Endothelial cell of umbilical vein (primary cell): ENCODE measurements around the gene ARF1. TPM values are rescaled to one million over a fixed set of nuclear protein-coding genes. Genes with fewer than 3 reads are reported as not detected.

Experiments used
- BruUV-seq: library from RNA; stranded (reverse); fragments of 400-500 nt; replicated peaks from 2 replicates; lab custom pipeline; 2021; lab: Mats Ljungman, UMichigan
- CTCF ChIA-PET: fragments of 300-600, 350-600 bp; sonication (Branson Sonifier 250); formaldehyde crosslinking; loops from one replicate; lab custom pipeline; 2021; ENCODE audit warnings: antibody characterized with exemption, inconsistent platforms; lab: Charles Lee
- POLR2A ChIA-PET: fragments of 300-600, 350-600 bp; sonication (Branson Sonifier 250); formaldehyde crosslinking; loops from one replicate; lab custom pipeline; 2021; ENCODE audit warnings: antibody characterized with exemption, inconsistent platforms; lab: Charles Lee
- DNase-seq: peaks from one replicate; pipeline ENCODE4 v3.0.0-alpha.2; 2011; ENCODE audit warnings: low read depth, low spot score
- FAIRE-seq: peaks from 2 replicates; lab custom pipeline; 2011; peaks lifted over from hg19 to GRCh38; lab: Jason Lieb, UNC
- H2AFZ ChIP-seq: 2 replicates; pipeline ENCODE4 v1.6.0; 2012; ENCODE audit warnings: low read depth, low read length, control low read depth, inconsistent platforms
- H3K27ac ChIP-seq: 2 replicates; pipeline ENCODE4 v1.5.1; 2011; ENCODE audit warnings: low read depth, mild to moderate bottlenecking, control low read depth, low read length, moderate library complexity; ENCODE audit not compliant: insufficient read depth
- H3K27me3 ChIP-seq, 2 experiments: 2 replicates each; pipeline versions ENCODE4 v1.6.0 to v1.6.1; 2011; ENCODE audit warnings: low read length in 2 of 2, mixed read lengths in 1 of 2; ENCODE audit not compliant: control insufficient read depth in 2 of 2, insufficient read depth in 2 of 2
- H3K36me3 ChIP-seq, 2 experiments: 2 replicates in 1 of 2; 3 replicates in 1 of 2; pipeline ENCODE4 v1.5.1; 2011; ENCODE audit warnings: low read length in 2 of 2, mild to moderate bottlenecking in 1 of 2, moderate library complexity in 1 of 2; ENCODE audit not compliant: control insufficient read depth in 2 of 2, insufficient read depth in 2 of 2; ENCODE audit errors: extremely low read depth in 1 of 2
- H3K4me1 ChIP-seq: 3 replicates; pipeline ENCODE4 v1.5.1; 2011; ENCODE audit warnings: mild to moderate bottlenecking, low read length; ENCODE audit not compliant: control insufficient read depth, insufficient read depth; ENCODE audit errors: extremely low read depth
- H3K4me2 ChIP-seq: 2 replicates; pipeline ENCODE4 v1.6.1; 2011; ENCODE audit warnings: low read length, control low read depth, mixed read lengths; ENCODE audit not compliant: insufficient read depth
- H3K4me3 ChIP-seq, 3 experiments: fragments of 200-600 bp in 1 of 3; sonication (generic), shearing (Covaris generic) in 1 of 3; replicated peaks in 1 of 3; 2 replicates each; pipeline ENCODE4 v1.5.1; 2011 to 2016; ENCODE audit warnings: control low read depth in 3 of 3, low read length in 3 of 3, mild to moderate bottlenecking in 2 of 3, inconsistent platforms in 1 of 3, low read depth in 1 of 3, moderate library complexity in 1 of 3; ENCODE audit not compliant: insufficient read depth in 1 of 3
- H3K79me2 ChIP-seq: 2 replicates; pipeline ENCODE4 v1.6.0; 2012; ENCODE audit warnings: low read length, inconsistent platforms; ENCODE audit not compliant: control insufficient read depth, insufficient read depth
- H3K9ac ChIP-seq: replicated peaks from 2 replicates; pipeline ENCODE3; 2011; ENCODE audit warnings: low read length, control low read depth; ENCODE audit not compliant: insufficient read depth; ENCODE audit errors: extremely low read depth
- H3K9me1 ChIP-seq: replicated peaks from 3 replicates; pipeline ENCODE4 v1.6.0; 2011; ENCODE audit warnings: mild to moderate bottlenecking, low read length; ENCODE audit not compliant: control insufficient read depth, insufficient read depth; ENCODE audit errors: extremely low read depth
- H3K9me3 ChIP-seq: replicated peaks from 2 replicates; pipeline ENCODE4 v1.5.1; 2012; ENCODE audit warnings: low read length, inconsistent platforms; ENCODE audit not compliant: control insufficient read depth, insufficient read depth
- H4K20me1 ChIP-seq: replicated peaks from 2 replicates; pipeline ENCODE3; 2011; ENCODE audit warnings: mild to moderate bottlenecking, low read length; ENCODE audit not compliant: control insufficient read depth, insufficient read depth; ENCODE audit errors: extremely low read depth
- EZH2 ChIP-seq: IDR thresholded peaks from 2 replicates; pipeline ENCODE4 v1.6.1; 2012; ENCODE audit warnings: borderline replicate concordance, low read depth, mild to moderate bottlenecking, moderate library complexity, low read length, inconsistent platforms; ENCODE audit not compliant: severe bottlenecking
- FOS ChIP-seq: IDR thresholded peaks from 2 replicates; pipeline ENCODE4 v1.6.1; 2011; ENCODE audit warnings: mild to moderate bottlenecking, low read length, moderate library complexity, borderline replicate concordance; ENCODE audit not compliant: insufficient read depth
- GATA2 ChIP-seq: IDR thresholded peaks from 2 replicates; pipeline ENCODE4 v1.7.0; 2011; ENCODE audit warnings: low read depth, mild to moderate bottlenecking, moderate library complexity, mixed read lengths, low read length; ENCODE audit not compliant: insufficient read length, insufficient read depth
- JUN ChIP-seq: IDR thresholded peaks from 2 replicates; pipeline ENCODE4 v1.6.1; 2011; ENCODE audit warnings: borderline replicate concordance, low read depth; ENCODE audit not compliant: insufficient read length, insufficient read depth
- MYC ChIP-seq: IDR thresholded peaks from one replicate; pipeline ENCODE4 v1.6.1; 2011; ENCODE audit warnings: mild to moderate bottlenecking, low read depth, low read length
- POLR2A ChIP-seq: IDR thresholded peaks from 2 replicates; pipeline ENCODE4 v1.6.1; 2012; ENCODE audit warnings: low read depth, mild to moderate bottlenecking, control low read depth, low read length
- dilution Hi-C: fragments of 300-500 bp; cut with MboI; formaldehyde crosslinking; loops from one replicate; pipeline ENCODE4 v1.15.0; 2019; ENCODE audit warnings: low sequenced_read_pairs; ENCODE audit not compliant: extremely low pct_ligation_motif_present
- intact Hi-C: fragments of 100-400 bp; cut with micrococcal nuclease; formaldehyde crosslinking; loops from one replicate; pipeline ENCODE4 v1.10.0; 2022
- polyA plus RNA-seq, 4 experiments: library from polyadenylated mRNA; depleted of rRNA in 3 of 4; stranded (reverse) in 3 of 4; unstranded in 1 of 4; fragments of >200 nt; gene quantifications; 2 replicates each; pipeline versions ENCODE4 v1.2.1 to v1.2.3, GENCODE V29; 2011 to 2012; ENCODE audit warnings: missing spikeins in 1 of 4
- total RNA-seq: library from RNA; stranded (reverse); gene quantifications from 2 replicates; pipeline ENCODE4 v1.2.3, GENCODE V29; 2021
- TF ChIP-seq, protein P1 (sequence below): IDR thresholded peaks from 2 replicates; pipeline ENCODE4 v1.6.1; 2011; ENCODE audit not compliant: insufficient read depth, insufficient read length

The ARF1 gene
- total and polyA plus RNA-seq, 2 donors (not counting 3 experiments of a cell fraction or from before 2014, with no cell fraction given) = 499 to 844 TPM

GRCh38 chr1:228085287-228085951 is 2.9 kb downstream of the ARF1 start:
- Histone ChIP-seq H3K4me1 (peaks cover 67% of the 10 kb centered on the region), H3K36me3 (peaks cover 0 to 5% of the 10 kb centered on the region in 2 experiments), H3K4me3 (peak overlapping the region; percentile 24 to 86 (median 51)), H3K4me2 (peak overlapping the region; percentile 96), H3K27me3 (no peaks in the 10 kb centered on the region), H3K79me2 (peaks cover 92% of the 10 kb centered on the region), H2AFZ (no peak overlapping the region), H3K9ac (peak overlapping the region; percentile 99), H3K9me3 (no peaks in the 10 kb centered on the region), H4K20me1 (peaks cover 4% of the 10 kb centered on the region), H3K27ac (peak overlapping the region; percentile 94), H3K9me1 (no peaks in the 10 kb centered on the region)
- FAIRE-seq (peak; percentile 92), DNase-seq (peak; percentile 74)
- ChIA-PET CTCF (interaction anchor here (2.4 to 2.5 kb wide), 2 partner anchors 17 to 86 kb away, joined by 9 to 10 read pairs; no protein-coding TSS in a partner anchor), POLR2A (interaction anchor here (1.0 kb wide), 1 partner anchor 80 kb away, joined by 3 read pairs; the partner anchor contains the start of gene IBA57)
- dilution Hi-C loops (no loop called here), intact Hi-C loops (loop anchor here (1.0 to 10.0 kb wide), 7 partner anchors 17 to 603 kb away; partner anchors contain the start of genes JMJD4, MRPL55, SNAP47 and ZNF678)
- TF ChIP-seq FOS (no peak), GATA2 (peak; percentile 44), EZH2 (no peak), POLR2A (peak; percentile 50), JUN (no peak), MYC (no peak)
- TF ChIP-seq, protein P1, sequence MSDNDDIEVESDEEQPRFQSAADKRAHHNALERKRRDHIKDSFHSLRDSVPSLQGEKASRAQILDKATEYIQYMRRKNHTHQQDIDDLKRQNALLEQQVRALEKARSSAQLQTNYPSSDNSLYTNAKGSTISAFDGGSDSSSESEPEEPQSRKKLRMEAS = no peak
- BruUV-seq = no TSS peak
